NCI-H460 (cell line): ENCODE data around the gene ZNF688. TPM values are rescaled to one million over a fixed set of nuclear protein-coding genes. Genes with fewer than 3 reads are reported as not detected.
A peak's percentile ranks its signal among the peaks of the same experiment; 100 is the strongest.

Source experiments
- DNase-seq: peaks from one replicate; pipeline ENCODE4 v3.0.0-alpha.2; 2016; ENCODE audit warnings: low read depth; ENCODE audit errors: extremely low read depth
- total RNA-seq: library from RNA; depleted of rRNA; stranded (reverse); fragments of >200 nt; shearing (Covaris generic); gene quantifications from 2 replicates; pipeline ENCODE4 v1.2.3, GENCODE V29; 2014

The ZNF688 gene
- total RNA-seq, 1 experiment from 2014 or later, result 5.8 TPM

GRCh38 chr16:30585400-30586191 is 14.1 kb upstream of the ZNF688 start, which contains the start of gene ZNF785:
ZNF785 (minus strand) TSS chr16:30585697; CDS start chr16:30585611, 86 bp downstream.
- peak; percentile 54 for DNase-seq

GRCh38 chr16:30585022-30585399 is 13.5 kb upstream of the ZNF688 start:
- DNase-seq, result no peak

DNA sequence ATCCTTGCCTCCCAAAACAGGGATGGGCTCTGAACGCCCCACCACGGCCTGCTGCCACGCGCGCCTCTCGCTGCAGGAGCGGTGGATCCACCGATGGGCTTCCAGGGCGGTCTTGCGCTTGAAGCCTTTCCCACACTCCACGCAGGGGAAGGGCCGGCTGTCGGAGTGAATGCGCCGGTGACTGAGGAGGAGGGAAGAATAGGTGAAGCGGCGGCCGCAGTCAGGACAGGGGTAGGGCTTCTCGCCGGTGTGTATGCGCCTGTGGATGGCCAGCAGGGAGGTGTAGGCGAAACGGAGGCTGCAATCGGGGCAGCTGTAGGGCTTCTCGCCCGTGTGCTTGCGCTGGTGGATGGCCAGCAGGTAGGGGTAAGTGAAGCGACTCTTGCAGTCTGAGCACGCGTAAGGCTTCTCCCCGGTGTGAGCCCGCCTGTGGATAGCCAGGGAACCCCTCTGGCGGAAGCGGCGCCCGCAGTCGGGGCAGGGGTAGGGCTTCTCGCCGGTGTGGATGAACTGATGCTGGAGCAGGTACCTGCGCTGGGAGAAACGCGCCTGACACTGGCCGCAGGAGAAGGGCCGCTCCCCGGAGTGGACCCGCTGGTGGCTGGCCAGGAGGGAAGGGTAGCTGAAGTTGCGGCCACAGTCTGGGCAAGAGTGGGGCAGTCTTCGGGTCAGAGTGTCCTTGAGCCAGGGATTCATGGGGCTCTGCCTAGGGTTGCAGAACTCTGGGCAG is 11.3 kb upstream of the ZNF688 start:
- no peak for DNase-seq

DNA sequence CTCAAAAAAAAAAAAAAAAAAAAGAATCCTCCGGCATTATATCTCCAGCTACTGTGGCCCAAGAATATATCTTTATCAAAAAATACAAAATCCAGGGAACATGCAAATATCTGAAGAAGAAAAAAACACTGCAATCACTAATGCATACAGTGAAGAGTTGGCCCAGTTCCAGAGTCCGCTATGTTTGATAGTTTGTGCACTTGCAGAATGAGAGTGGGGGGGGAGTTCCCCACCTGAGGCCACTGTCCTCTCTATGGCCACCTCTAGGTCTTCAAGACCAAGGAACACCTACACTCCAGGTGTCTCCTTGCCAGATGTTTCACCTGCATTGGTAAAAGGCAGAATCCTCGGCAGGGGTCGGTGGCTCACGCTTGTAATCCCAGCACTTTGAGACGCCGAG is 9.9 kb upstream of the ZNF688 start:
- no peak for DNase-seq

GRCh38 chr16:30574678-30575077 is 3.2 kb upstream of the ZNF688 start:
- no peak for DNase-seq

DNA sequence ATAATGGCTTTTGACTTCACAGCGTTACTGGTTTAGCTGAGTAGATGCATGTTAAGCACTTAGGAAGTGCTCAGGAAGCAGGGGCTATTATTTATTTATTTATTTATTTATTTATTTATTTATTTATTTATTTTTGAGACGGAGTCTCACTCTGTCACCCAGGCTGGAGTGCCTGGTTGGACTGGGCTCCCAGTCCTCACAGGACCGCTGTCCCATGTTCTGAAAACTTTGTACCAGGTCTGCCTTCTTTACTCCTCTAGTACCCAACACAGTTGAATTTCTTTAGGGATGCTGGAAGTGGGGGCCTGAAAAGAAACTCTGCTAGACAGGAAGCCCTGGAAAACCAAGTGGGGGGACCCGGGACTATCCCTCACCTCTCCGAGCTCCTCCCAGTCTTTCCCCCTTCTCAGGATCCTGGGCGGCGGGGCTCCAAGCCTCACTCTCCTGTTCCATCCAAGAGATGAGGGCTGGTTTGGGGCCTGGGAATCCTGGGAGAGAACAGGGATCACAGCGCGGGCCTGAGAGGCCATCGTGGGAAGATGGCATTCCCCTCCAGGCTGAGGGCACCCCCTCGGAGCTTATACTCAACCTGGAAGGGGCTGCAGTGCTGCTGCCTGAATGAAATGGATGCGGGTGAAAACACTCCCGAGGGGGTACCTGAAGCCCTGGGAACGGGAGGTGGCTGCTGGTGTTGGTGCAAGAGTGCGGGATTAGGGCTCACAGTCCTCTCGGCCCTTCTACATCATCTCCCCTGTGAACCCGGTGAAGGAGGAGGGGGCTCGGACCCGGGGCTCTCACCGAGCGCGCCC is 674 bp downstream of the ZNF688 start:
- no peak for DNase-seq

GRCh38 chr16:30569746-30570635 is 1.5 kb downstream of the ZNF688 start:
- DNase-seq, result no peak

- DNase-seq, result no peak
These were observed 2.2 kb downstream of the ZNF688 start for GRCh38 chr16:30569281-30569680.

GRCh38 chr16:30567991-30568638 is 3.4 kb downstream of the ZNF688 start:
- DNase-seq, result peak; percentile 26

- no peak for DNase-seq
These were observed 4.1 kb downstream of the ZNF688 start for GRCh38 chr16:30567160-30567990.

- DNase-seq, result no peak
These were observed 5.0 kb downstream of the ZNF688 start for GRCh38 chr16:30566531-30566930.

DNA sequence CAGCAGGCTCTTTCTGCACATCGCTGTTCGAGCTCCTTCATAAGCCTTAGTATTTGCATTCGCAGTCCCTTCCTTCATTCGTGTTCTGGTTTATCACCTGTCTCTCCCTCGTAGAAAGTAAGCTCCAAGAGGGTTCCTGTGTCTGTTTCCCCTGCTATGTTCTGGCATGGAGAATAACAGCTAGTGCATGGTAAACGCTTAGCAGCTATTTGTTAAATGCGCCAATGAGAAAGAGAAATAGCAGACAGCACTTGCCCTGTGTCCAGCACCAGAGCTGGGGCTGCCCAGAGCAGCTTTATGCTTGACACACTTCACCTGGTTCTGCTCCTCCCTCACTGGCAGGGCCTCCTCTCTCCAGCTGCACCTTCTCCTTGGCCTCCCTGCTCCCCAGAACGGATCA is 5.5 kb downstream of the ZNF688 start:
- DNase-seq, result no peak

DNA sequence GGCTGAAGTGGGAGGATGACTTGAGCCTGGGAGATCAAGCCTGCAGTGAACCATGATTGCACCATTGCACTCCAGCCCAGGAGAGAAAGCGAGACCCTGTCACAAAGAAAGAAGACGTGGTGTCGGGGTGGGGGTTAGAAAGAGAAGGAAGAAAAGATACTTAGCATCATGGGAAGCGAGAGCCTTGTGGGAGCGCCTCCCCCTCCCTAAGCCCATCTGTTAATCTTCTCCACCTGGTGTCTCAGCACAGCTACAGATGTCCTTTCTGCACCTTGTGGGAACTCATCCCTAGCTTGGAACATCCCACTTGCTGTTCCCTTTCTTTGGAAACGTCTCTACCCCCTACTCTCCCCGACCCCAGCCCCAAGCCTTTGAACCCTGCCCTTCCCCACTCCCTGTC is 6.0 kb downstream of the ZNF688 start:
- no peak for DNase-seq

GRCh38 chr16:30562021-30562420 is 9.5 kb downstream of the ZNF688 start:
- DNase-seq, result no peak

- no peak for DNase-seq
These were observed 10.3 kb downstream of the ZNF688 start for GRCh38 chr16:30561089-30561816.

DNA sequence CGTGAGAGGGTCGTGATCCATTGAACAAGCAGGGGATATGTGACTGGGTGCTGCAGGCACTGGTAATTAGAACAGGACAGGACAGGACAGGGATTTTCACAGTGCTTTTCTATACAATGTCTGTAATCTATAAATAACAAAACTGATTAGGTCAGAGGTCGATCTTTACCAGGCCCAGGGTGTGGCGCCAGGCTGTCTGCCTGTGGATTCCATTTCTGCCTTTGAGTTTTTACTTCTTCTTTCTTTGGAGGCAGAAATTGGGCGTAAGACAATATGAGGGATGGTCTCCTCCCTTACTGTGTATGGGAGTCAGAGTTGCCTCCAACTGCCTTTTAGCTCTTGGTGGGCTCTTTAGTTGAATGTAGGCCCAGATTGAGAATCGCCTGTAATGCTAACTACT is 11.8 kb downstream of the ZNF688 start:
- DNase-seq, result no peak

DNA sequence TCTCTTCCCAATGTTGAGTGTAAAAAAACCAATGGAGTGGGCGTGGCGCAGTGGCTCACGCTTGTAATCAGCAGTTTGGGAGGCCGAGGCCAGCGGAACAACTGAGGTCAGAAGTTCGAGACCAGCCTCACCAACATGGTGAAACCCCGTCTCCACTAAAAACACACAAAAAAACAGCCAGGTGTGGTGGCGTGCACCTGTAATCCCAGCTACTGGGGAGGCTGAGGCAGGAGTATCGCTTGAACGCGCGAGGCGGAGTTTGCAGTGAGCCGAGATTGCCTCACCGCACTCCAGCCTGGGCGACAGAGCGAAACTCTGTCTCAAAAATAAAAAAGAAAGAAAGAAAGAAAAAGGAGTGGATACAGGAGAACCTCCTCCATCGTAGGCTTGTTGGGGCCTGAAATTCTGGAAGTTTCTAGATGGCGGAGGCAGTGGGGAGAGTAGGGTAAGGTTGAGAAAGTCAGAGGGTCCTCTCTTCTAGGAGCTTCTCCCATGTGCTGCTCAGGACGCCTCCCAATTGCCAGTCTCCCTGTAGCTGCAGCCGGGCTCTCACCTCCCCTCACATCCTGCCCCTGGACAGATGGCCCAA is 12.6 kb downstream of the ZNF688 start:
- no peak for DNase-seq
